A549 (cell line): ENCODE measurements around the gene RIPPLY1. TPM values are rescaled to one million over a fixed set of nuclear protein-coding genes. Genes with fewer than 3 reads are reported as not detected.

Source experiments
- ATAC-seq, 2 experiments: fragments of 200-7000 bp in 1 of 2; fragments of >200 bp in 1 of 2; cut with Nextera tagmentation in 1 of 2; cut with Tn5 transposase in 1 of 2; 3 replicates each; pipeline versions ENCODE4 v1.8.0 to v1.9.1; 2018 to 2020; ENCODE audit warnings: mild to moderate bottlenecking in 1 of 2, moderate library complexity in 1 of 2
- CTCF ChIA-PET: fragments of 300-600 bp; sonication (Branson Sonifier 250); formaldehyde crosslinking; extraction: SDS; loops from one replicate; lab custom pipeline; 2021; ENCODE audit warnings: antibody characterized with exemption, inconsistent platforms; lab: Yijun Ruan, JAX
- POLR2A ChIA-PET: fragments of 350-600 bp; formaldehyde crosslinking; extraction: SDS; loops from one replicate; lab custom pipeline; 2021; ENCODE audit warnings: antibody characterized with exemption, inconsistent platforms; lab: Yijun Ruan, JAX
- DNase-seq, 2 experiments: peaks; one replicate each; pipeline versions ENCODE4 v3.0.0 to v3.0.0-alpha.2; 2011 to 2016; ENCODE audit warnings: low read depth in 1 of 2, low spot score in 1 of 2
- FAIRE-seq: peaks from 2 replicates; lab custom pipeline; 2011; peaks lifted over from hg19 to GRCh38; lab: Jason Lieb, UNC
- H3K27ac ChIP-seq, 2 experiments: fragments of >200 bp; sonication (Bioruptor Twin); formaldehyde crosslinking; 3 replicates each; pipeline ENCODE4 v1.5.1; 2016 to 2017
- H3K4me1 ChIP-seq: fragments of >200 bp; sonication (Bioruptor Twin); formaldehyde crosslinking; 3 replicates; pipeline ENCODE4 v1.6.1; 2016
- H3K4me2 ChIP-seq: fragments of >200 bp; sonication (Bioruptor Twin); formaldehyde crosslinking; 3 replicates; pipeline ENCODE4 v1.6.1; 2016
- H3K4me3 ChIP-seq: fragments of >200 bp; sonication (Bioruptor Twin); formaldehyde crosslinking; 3 replicates; pipeline ENCODE4 v1.5.1; 2016
- H3K9me3 ChIP-seq: fragments of >200 bp; sonication (Bioruptor Twin); formaldehyde crosslinking; 3 replicates; pipeline ENCODE4 v1.6.1; 2016
- ATOH8 ChIP-seq: fragments of 250-450 bp; sonication (Bioruptor Pico); IDR thresholded peaks from 2 replicates; pipeline ENCODE4 v1.5.0; 2020; ENCODE audit warnings: low read depth, mild to moderate bottlenecking, moderate library complexity
- BHLHE40 ChIP-seq: IDR thresholded peaks from 2 replicates; pipeline ENCODE4 v1.6.1; 2012; ENCODE audit warnings: low read depth, low read length, inconsistent platforms
- CBX2 ChIP-seq: fragments of 200-600 bp; sonication (generic); IDR thresholded peaks from 2 replicates; pipeline ENCODE4 v1.6.1; 2016; ENCODE audit warnings: low read depth, mild to moderate bottlenecking, borderline replicate concordance
- CEBPB ChIP-seq, 2 experiments: fragments of >200 bp in 1 of 2; sonication (Bioruptor Twin) in 1 of 2; formaldehyde crosslinking in 1 of 2; IDR thresholded peaks; 2 replicates each; pipeline ENCODE4 v1.6.1; 2012 to 2016
- CHD2 ChIP-seq: fragments of 150-350 bp; IDR thresholded peaks from 2 replicates; pipeline ENCODE4 v1.6.1; 2014; ENCODE audit warnings: low read length; ENCODE audit not compliant: partially characterized antibody
- CTCF ChIP-seq: fragments of >200 bp; sonication (Bioruptor Twin); formaldehyde crosslinking; IDR thresholded peaks from 3 replicates; pipeline ENCODE4 v1.5.1; 2016
- ESRRA ChIP-seq: fragments of 150-350 bp; IDR thresholded peaks from 2 replicates; pipeline ENCODE4 v1.6.1; 2014; ENCODE audit warnings: mild to moderate bottlenecking, low read length, borderline replicate concordance
- FOSB ChIP-seq: fragments of 250-450 bp; sonication (Bioruptor Pico); IDR thresholded peaks from 2 replicates; pipeline ENCODE4 v1.5.0; 2020; ENCODE audit warnings: mild to moderate bottlenecking, moderate library complexity
- HDAC2 ChIP-seq: fragments of 200-600 bp; sonication (generic); IDR thresholded peaks from 2 replicates; pipeline ENCODE4 v1.6.1; 2016
- HES2 ChIP-seq: fragments of >200 bp; sonication (Bioruptor Twin); formaldehyde crosslinking; IDR thresholded peaks from 2 replicates; pipeline ENCODE4 v1.6.1; 2016
- HMGXB4 ChIP-seq: fragments of 250-450 bp; sonication (Bioruptor Pico); IDR thresholded peaks from 2 replicates; pipeline ENCODE4 v1.5.0; 2021; ENCODE audit warnings: mild to moderate bottlenecking, moderate library complexity, borderline replicate concordance
- HOXA7 ChIP-seq: fragments of 250-450 bp; sonication (Bioruptor Pico); IDR thresholded peaks from 2 replicates; pipeline ENCODE4 v1.5.0; 2020; ENCODE audit warnings: mild to moderate bottlenecking, moderate library complexity
- HOXB13 ChIP-seq: fragments of 250-450 bp; sonication (Bioruptor Pico); IDR thresholded peaks from 2 replicates; pipeline ENCODE4 v1.5.0; 2020; ENCODE audit warnings: low read depth, mild to moderate bottlenecking, moderate library complexity
- MAX ChIP-seq: IDR thresholded peaks from 2 replicates; pipeline ENCODE4 v1.6.1; 2012
- MYC ChIP-seq: IDR thresholded peaks from 2 replicates; pipeline ENCODE4 v1.6.1; 2012; ENCODE audit warnings: mild to moderate bottlenecking, inconsistent platforms, low read length, improper control_type of control experiment, borderline replicate concordance
- NFE2L2 ChIP-seq: fragments of 150-350 bp; conservative IDR thresholded peaks from 2 replicates; pipeline ENCODE4 v1.6.1; 2014; ENCODE audit warnings: low read length
- RARB ChIP-seq: fragments of 250-450 bp; sonication (Bioruptor Pico); IDR thresholded peaks from 2 replicates; pipeline ENCODE4 v1.8.0; 2021; ENCODE audit warnings: mild to moderate bottlenecking, moderate library complexity
- RNF2 ChIP-seq: fragments of 200-600 bp; sonication (generic); IDR thresholded peaks from 2 replicates; pipeline ENCODE4 v1.6.1; 2016; ENCODE audit warnings: low read depth, mild to moderate bottlenecking, antibody characterized with exemption, moderate library complexity, borderline replicate concordance
- TP53 ChIP-seq: fragments of 250-450 bp; sonication (Bioruptor Pico); IDR thresholded peaks from 2 replicates; pipeline ENCODE4 v1.5.0; 2021; ENCODE audit warnings: mild to moderate bottlenecking, moderate library complexity
- ZFP36 ChIP-seq: fragments of 450-650 bp; IDR thresholded peaks from 2 replicates; pipeline ENCODE4 v1.6.1; 2014; ENCODE audit warnings: borderline replicate concordance; ENCODE audit not compliant: partially characterized antibody
- ZSCAN20 ChIP-seq: fragments of 250-450 bp; sonication (Bioruptor Pico); IDR thresholded peaks from 2 replicates; pipeline ENCODE4 v1.8.0; 2022; ENCODE audit warnings: mild to moderate bottlenecking, moderate library complexity
- WGBS: methylation state at CpG from one replicate; pipeline ENCODE4 v1.1.6; 2017; ENCODE audit errors: missing lambda C conversion rate; 5-methylcytosine and 5-hydroxymethylcytosine counted together
- polyA minus RNA-seq: library from RNA; depleted of rRNA, polyadenylated mRNA; stranded (reverse); fragments of >200 nt; gene quantifications from 2 replicates; pipeline ENCODE4 v1.2.3, GENCODE V29; 2011; rRNA and poly(A)+ RNA removed
- polyA plus RNA-seq, 4 experiments: library from polyadenylated mRNA; depleted of rRNA in 3 of 4; stranded (reverse); fragments of >200 nt; fragmentation: RNase III in 1 of 4; extraction: RNeasy Plus Mini Kit Qiagen cat#74134 plus additional on column Dnase treatment in 1 of 4; gene quantifications; 2 replicates in 3 of 4; 3 replicates in 1 of 4; pipeline ENCODE4 v1.2.3, GENCODE V29; 2011 to 2017

The RIPPLY1 gene
- polyA plus RNA-seq (2011; rRNA removed) (0.14 and 0.28 TPM in 2 replicates), polyA plus RNA-seq (2017; fragmentation: RNase III; extraction: RNeasy Plus Mini Kit Qiagen cat#74134 plus additional on column Dnase treatment) (0.10 to 0.17 TPM (median 0.11 TPM) in 3 replicates), polyA minus RNA-seq (0.29 TPM in 1 of 2 replicates, not detected in the other)
- polyA plus RNA-seq (2012; cell fraction: cytosol; rRNA removed) = 0.06 TPM in 1 of 2 replicates, not detected in the other
- polyA plus RNA-seq (2012; cell fraction: nucleus; rRNA removed) = 0.11 and 0.26 TPM in 2 replicates

GRCh38 chrX:106903291-106903824, at the start of gene RIPPLY1:
RIPPLY1 (minus strand) TSS chrX:106903341; CDS start chrX:106903287, 54 bp downstream.
- H3K9me3 ChIP-seq = no peaks in the 10 kb centered on the region
- no peak for FAIRE-seq
- no peak for DNase-seq
- no peak for ATAC-seq
- peaks cover 22% of the 10 kb centered on the region for H3K4me1 ChIP-seq
- POLR2A ChIA-PET = no interaction called here
- H3K4me3 ChIP-seq = no peak within 1 kb of the TSS
- 94% methylated on average over 1 of the region's 1 CpG for WGBS
- H3K27ac ChIP-seq = peak within 1 kb of the TSS; percentile 33 to 88; a peak in 5 of 6 replicates
- TF ChIP-seq FOSB (CRISPR knock-in tag) (no peak), NFE2L2 (no peak), ESRRA (no peak), TP53 (no peak)
- no peak within 1 kb of the TSS for H3K4me2 ChIP-seq
- CTCF ChIA-PET = interaction anchor here (4.8 to 7.7 kb wide), 2 partner anchors 10 to 56 kb away, joined by 26 to 94 read pairs; no protein-coding TSS in a partner anchor

GRCh38 chrX:106952538-106952937, 49.4 kb upstream of the RIPPLY1 start:
- 83% methylated on average over 2 of the region's 2 CpGs for WGBS
- FAIRE-seq = no peak

More at GRCh38 chrX:106952538-106952937, 49.4 kb upstream of the RIPPLY1 start:
- Histone ChIP-seq H3K27ac (peak overlapping the region; percentile 88 to 94), H3K4me2 (peak overlapping the region; percentile 27; the same call in 1 of the 3 replicates), H3K9me3 (no peaks in the 10 kb centered on the region), H3K4me3 (no peak overlapping the region), H3K4me1 (peaks cover 91% of the 10 kb centered on the region)
- ChIA-PET CTCF (interaction anchor here (0.6 to 7.2 kb wide), 7 partner anchors 11 to 59 kb away, joined by 3 to 57 read pairs (median 5); no protein-coding TSS in a partner anchor), POLR2A (no interaction called here)
- ATAC-seq = no peak
- no peak for DNase-seq
- no peak for TF ChIP-seq CEBPB (IDR thresholded peaks at IDR 0.05)
- no peak for TF ChIP-seq HOXB13 (CRISPR knock-in tag)
- no peak for TF ChIP-seq MAX
- TF ChIP-seq CBX2 = no peak
- TF ChIP-seq HDAC2 = no peak
- TF ChIP-seq ZSCAN20 (CRISPR knock-in tag) = no peak
- no peak for TF ChIP-seq BHLHE40
- no peak for TF ChIP-seq RARB (CRISPR knock-in tag)
- no peak for TF ChIP-seq HES2
- no peak for TF ChIP-seq HOXA7 (CRISPR knock-in tag)
- TF ChIP-seq ATOH8 = no peak
- TF ChIP-seq CHD2 = no peak
- TF ChIP-seq RNF2 = no peak
- no peak for TF ChIP-seq HMGXB4 (CRISPR knock-in tag)
- TF ChIP-seq MYC = no peak
- TF ChIP-seq ZFP36 = no peak
- no peak for TF ChIP-seq CTCF
